OCI-LY7 (cell line): Measurements from ENCODE around the gene AGPAT3. TPM values are rescaled to one million over a fixed set of nuclear protein-coding genes. Genes with fewer than 3 reads are reported as not detected.

Experiments used
- BruUV-seq: library from RNA; stranded (reverse); fragments of 400-500 nt; replicated peaks from 2 replicates; lab custom pipeline; 2021; lab: Mats Ljungman, UMichigan
- CTCF ChIA-PET: fragments of 300-600 bp; sonication (Branson Sonifier 250); formaldehyde crosslinking; loops from one replicate; lab custom pipeline; 2022; ENCODE audit warnings: antibody characterized with exemption; ENCODE audit not compliant: unreplicated experiment; lab: Charles Lee
- POLR2A ChIA-PET: fragments of 300-600 bp; sonication (Branson Sonifier 250); formaldehyde crosslinking; loops from one replicate; lab custom pipeline; 2022; ENCODE audit warnings: antibody characterized with exemption; lab: Charles Lee
- DNase-seq: peaks from one replicate; pipeline ENCODE4 v3.0.0-alpha.2; 2015; ENCODE audit warnings: low spot score
- H2AFZ ChIP-seq: fragments of 200-600 bp; sonication (generic), shearing (Covaris generic); 2 replicates; pipeline ENCODE4 v1.6.1; 2014; ENCODE audit warnings: mild to moderate bottlenecking, antibody characterized with exemption, low read length, moderate library complexity
- H3K27ac ChIP-seq: fragments of 200-600 bp; sonication (generic); 2 replicates; pipeline ENCODE4 v1.5.1; 2014; ENCODE audit warnings: mixed run types, low read depth, mild to moderate bottlenecking, moderate library complexity, low read length, inconsistent platforms; ENCODE audit not compliant: poor library complexity, severe bottlenecking
- H3K36me3 ChIP-seq: fragments of 200-600 bp; sonication (generic); 2 replicates; pipeline ENCODE4 v1.6.1; 2014; ENCODE audit warnings: mild to moderate bottlenecking, antibody characterized with exemption, low read length, moderate library complexity, mixed read lengths; ENCODE audit not compliant: insufficient read depth
- H3K4me1 ChIP-seq: fragments of 200-600 bp; sonication (generic); 2 replicates; pipeline ENCODE4 v1.5.1; 2014; ENCODE audit warnings: mild to moderate bottlenecking, low read length; ENCODE audit not compliant: insufficient read depth, poor library complexity, severe bottlenecking
- H3K4me2 ChIP-seq: fragments of 200-600 bp; sonication (generic); 2 replicates; pipeline ENCODE4 v1.6.1; 2014; ENCODE audit warnings: mild to moderate bottlenecking, low read length
- H3K4me3 ChIP-seq: fragments of 200-600 bp; sonication (generic); 2 replicates; pipeline ENCODE4 v1.5.1; 2014; ENCODE audit warnings: mild to moderate bottlenecking, low read depth, low read length; ENCODE audit not compliant: poor library complexity, severe bottlenecking
- H3K79me2 ChIP-seq: fragments of 200-600 bp; sonication (generic); 2 replicates; pipeline ENCODE4 v1.6.1; 2016; ENCODE audit warnings: low read depth, mild to moderate bottlenecking, low read length, moderate library complexity, mixed read lengths; ENCODE audit not compliant: insufficient read depth
- H3K9me2 ChIP-seq: fragments of 200-600 bp; sonication (generic); 2 replicates; pipeline ENCODE4 v1.6.1; 2016; ENCODE audit warnings: mild to moderate bottlenecking, low read length, mixed read lengths; ENCODE audit not compliant: insufficient read depth
- H3K9me3 ChIP-seq: fragments of 200-600 bp; sonication (generic); 2 replicates; pipeline ENCODE4 v1.6.1; 2014; ENCODE audit warnings: mild to moderate bottlenecking, mixed run types, low read length, mixed read lengths
- H4K20me1 ChIP-seq: fragments of 200-600 bp; sonication (generic); 2 replicates; pipeline ENCODE4 v1.6.1; 2014; ENCODE audit warnings: mild to moderate bottlenecking, antibody characterized with exemption, low read length, moderate library complexity, mixed read lengths; ENCODE audit not compliant: insufficient read depth
- CTCF ChIP-seq: fragments of 200-600 bp; sonication (generic); conservative IDR thresholded peaks from 2 replicates; pipeline ENCODE4 v1.5.1; 2014; ENCODE audit warnings: mild to moderate bottlenecking, antibody characterized with exemption, low read length, moderate library complexity, mixed read lengths
- EZH2phosphoT487 ChIP-seq: fragments of 200-600 bp; sonication (generic); IDR thresholded peaks from 2 replicates; pipeline ENCODE4 v1.6.1; 2018; ENCODE audit warnings: low read depth, borderline replicate concordance, mild to moderate bottlenecking, mixed run types, antibody characterized with exemption, low read length, moderate library complexity, mixed read lengths
- intact Hi-C: fragments of 100-400 bp; cut with micrococcal nuclease; formaldehyde crosslinking; loops from one replicate; pipeline ENCODE4 v1.10.0; 2022; ENCODE audit not compliant: unreplicated experiment
- total RNA-seq, 2 experiments: library from RNA; depleted of rRNA in 1 of 2; stranded (reverse); fragments of >200 nt in 1 of 2; shearing (Covaris generic) in 1 of 2; gene quantifications; 2 replicates each; pipeline ENCODE4 v1.2.3, GENCODE V29; 2014 to 2022

Gene AGPAT3
- total RNA-seq, 2 experiments from 2014 or later, result 9.2 to 33.4 TPM

- no peak for TF ChIP-seq EZH2phosphoT487
- TF ChIP-seq CTCF, result no peak
- Histone ChIP-seq H3K4me1 (no peaks in the 10 kb centered on the region), H3K4me2 (no peak overlapping the region), H3K36me3 (no peaks in the 10 kb centered on the region), H3K9me3 (no peaks in the 10 kb centered on the region), H3K79me2 (no peaks in the 10 kb centered on the region), H2AFZ (no peak overlapping the region), H4K20me1 (no peaks in the 10 kb centered on the region), H3K27ac (no peak overlapping the region), H3K9me2 (no peaks in the 10 kb centered on the region), H3K4me3 (no peak overlapping the region)
- intact Hi-C loops, result no loop called here
- no peak for DNase-seq
- ChIA-PET POLR2A (no interaction called here), CTCF (no interaction called here)
- no TSS peak for BruUV-seq
Observed at GRCh38 chr21:43970551-43970950, 105.5 kb downstream of the AGPAT3 start.

GRCh38 chr21:43971201-43971991, 106.4 kb downstream of the AGPAT3 start:
- Histone ChIP-seq H3K9me2 (no peaks in the 10 kb centered on the region), H3K4me2 (no peak overlapping the region), H2AFZ (no peak overlapping the region), H3K9me3 (no peaks in the 10 kb centered on the region), H4K20me1 (no peaks in the 10 kb centered on the region), H3K36me3 (no peaks in the 10 kb centered on the region), H3K4me1 (no peaks in the 10 kb centered on the region), H3K4me3 (no peak overlapping the region), H3K27ac (no peak overlapping the region), H3K79me2 (no peaks in the 10 kb centered on the region)
- POLR2A ChIA-PET, result no interaction called here
- TF ChIP-seq EZH2phosphoT487, result no peak
- TF ChIP-seq CTCF, result no peak
- CTCF ChIA-PET, result no interaction called here
- intact Hi-C loops, result no loop called here
- DNase-seq, result no peak
- BruUV-seq, result no TSS peak

- BruUV-seq, result no TSS peak
- ChIA-PET POLR2A (no interaction called here), CTCF (no interaction called here)
- no peak for TF ChIP-seq EZH2phosphoT487
- TF ChIP-seq CTCF, result no peak
- Histone ChIP-seq H3K36me3 (no peaks in the 10 kb centered on the region), H3K4me2 (no peak overlapping the region), H3K4me1 (no peaks in the 10 kb centered on the region), H2AFZ (no peak overlapping the region), H3K79me2 (no peaks in the 10 kb centered on the region), H3K27ac (no peak overlapping the region), H4K20me1 (no peaks in the 10 kb centered on the region), H3K9me3 (no peaks in the 10 kb centered on the region), H3K9me2 (no peaks in the 10 kb centered on the region), H3K4me3 (no peak overlapping the region)
- no peak for DNase-seq
- intact Hi-C loops, result no loop called here
Observed at GRCh38 chr21:43971992-43972255, 106.9 kb downstream of the AGPAT3 start.
